ACC112 (cell line): ENCODE results near the gene LTB4R2.

Experiments
- H2AFZ ChIP-seq: fragments of 200-600 bp; sonication (generic); one replicate; pipeline ENCODE4 v1.6.0; 2017; ENCODE audit warnings: antibody characterized with exemption, low read length; ENCODE audit not compliant: unreplicated experiment
- H3K27ac ChIP-seq: fragments of 200-600 bp; sonication (generic); 2 replicates; pipeline ENCODE4 v1.5.1; 2014; ENCODE audit warnings: low read depth, mild to moderate bottlenecking, antibody characterized with exemption, low read length, moderate library complexity
- H3K27me3 ChIP-seq: fragments of 200-600 bp; sonication (generic); 2 replicates; pipeline ENCODE4 v1.6.1; 2014; ENCODE audit warnings: mild to moderate bottlenecking, antibody characterized with exemption, low read length, moderate library complexity, mixed read lengths; ENCODE audit not compliant: insufficient read depth
- H3K36me3 ChIP-seq: fragments of 200-600 bp; sonication (generic); 2 replicates; pipeline ENCODE4 v1.6.1; 2016; ENCODE audit warnings: mild to moderate bottlenecking, antibody characterized with exemption, low read length, moderate library complexity, mixed read lengths; ENCODE audit not compliant: insufficient read depth
- H3K4me1 ChIP-seq: fragments of 200-600 bp; sonication (generic); one replicate; pipeline ENCODE4 v1.6.1; 2016; ENCODE audit warnings: low read length, mixed read lengths; ENCODE audit not compliant: insufficient read depth, unreplicated experiment, control insufficient read depth
- H3K4me3 ChIP-seq: fragments of 200-600 bp; sonication (generic); 2 replicates; pipeline ENCODE4 v1.5.1; 2014; ENCODE audit warnings: mild to moderate bottlenecking, low read depth, low read length
- H3K79me2 ChIP-seq: fragments of 200-600 bp; sonication (generic); one replicate; pipeline ENCODE4 v1.6.0; 2016; ENCODE audit warnings: low read length; ENCODE audit not compliant: control insufficient read depth, unreplicated experiment, insufficient read depth

Gene LTB4R2

DNA sequence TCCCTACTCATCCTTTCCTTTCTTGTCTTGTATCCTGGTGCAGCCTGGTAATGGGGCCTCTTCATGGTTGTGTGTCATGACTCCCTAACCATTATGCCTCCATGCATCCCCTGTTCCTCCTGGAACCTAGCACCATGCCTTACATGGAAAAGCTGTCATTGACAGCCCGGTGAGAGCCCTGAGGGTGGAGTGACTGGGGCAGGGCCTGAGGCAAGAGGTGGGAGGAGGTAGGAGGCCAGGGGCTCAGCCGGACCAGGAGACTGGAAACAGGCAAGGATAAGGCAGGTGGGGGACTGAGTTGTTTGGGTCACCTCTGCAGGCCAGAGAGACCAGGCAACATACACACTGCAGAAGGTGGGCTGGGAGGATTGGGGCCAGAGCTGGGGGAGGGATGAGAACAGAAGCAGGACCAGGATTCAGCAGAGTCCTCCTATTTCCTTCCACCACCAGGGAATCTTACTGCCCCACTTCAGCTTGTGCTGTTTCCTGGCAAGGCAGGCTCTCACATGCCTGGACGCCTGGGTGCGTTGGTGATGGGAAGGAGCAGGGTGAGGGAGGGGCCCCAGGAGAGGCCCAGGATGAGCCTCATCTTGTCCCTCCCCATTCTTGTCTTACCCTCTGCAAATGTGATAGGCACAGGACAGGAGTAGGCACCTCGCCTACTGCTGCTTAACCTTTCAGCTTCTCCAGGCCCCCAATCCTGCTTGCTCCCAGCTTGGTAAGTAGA, at the start of gene LTB4R2:
Gene LTB4R2, plus strand, starts transcription at position 603 of the 727 bp plus-strand sequence. CDS start 525 bp downstream, outside the sequence.
- Histone ChIP-seq H2AFZ (no peak within 1 kb of the TSS), H3K27me3 (no peaks in the 10 kb centered on the region), H3K36me3 (peaks cover 7% of the 10 kb centered on the region), H3K27ac (no peak within 1 kb of the TSS), H3K79me2 (no peaks in the 10 kb centered on the region), H3K4me3 (peak within 1 kb of the TSS; percentile 70), H3K4me1 (peaks cover 29% of the 10 kb centered on the region)

DNA sequence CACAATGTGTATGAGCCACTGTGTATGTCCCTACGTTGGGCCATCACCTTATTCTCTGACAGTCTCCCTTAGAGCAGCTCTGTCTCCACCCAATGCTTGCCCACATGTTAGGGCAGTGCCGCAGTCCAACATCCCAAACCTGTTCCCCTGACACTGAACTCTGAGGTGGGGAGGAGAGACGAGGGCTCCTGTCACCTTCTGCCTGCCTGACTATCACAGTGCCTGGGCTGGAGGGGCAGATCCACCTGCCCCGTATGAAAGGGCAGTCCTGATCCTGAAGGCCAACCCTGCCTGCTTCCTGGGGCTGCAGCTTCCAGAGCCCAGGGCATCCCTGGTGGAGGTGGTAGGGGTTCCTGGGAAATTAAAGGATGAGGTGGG, 49.2 kb upstream of the LTB4R2 start:
- H3K27me3 ChIP-seq, result no peaks in the 10 kb centered on the region
- H3K4me3 ChIP-seq, result no peak overlapping the region

DNA sequence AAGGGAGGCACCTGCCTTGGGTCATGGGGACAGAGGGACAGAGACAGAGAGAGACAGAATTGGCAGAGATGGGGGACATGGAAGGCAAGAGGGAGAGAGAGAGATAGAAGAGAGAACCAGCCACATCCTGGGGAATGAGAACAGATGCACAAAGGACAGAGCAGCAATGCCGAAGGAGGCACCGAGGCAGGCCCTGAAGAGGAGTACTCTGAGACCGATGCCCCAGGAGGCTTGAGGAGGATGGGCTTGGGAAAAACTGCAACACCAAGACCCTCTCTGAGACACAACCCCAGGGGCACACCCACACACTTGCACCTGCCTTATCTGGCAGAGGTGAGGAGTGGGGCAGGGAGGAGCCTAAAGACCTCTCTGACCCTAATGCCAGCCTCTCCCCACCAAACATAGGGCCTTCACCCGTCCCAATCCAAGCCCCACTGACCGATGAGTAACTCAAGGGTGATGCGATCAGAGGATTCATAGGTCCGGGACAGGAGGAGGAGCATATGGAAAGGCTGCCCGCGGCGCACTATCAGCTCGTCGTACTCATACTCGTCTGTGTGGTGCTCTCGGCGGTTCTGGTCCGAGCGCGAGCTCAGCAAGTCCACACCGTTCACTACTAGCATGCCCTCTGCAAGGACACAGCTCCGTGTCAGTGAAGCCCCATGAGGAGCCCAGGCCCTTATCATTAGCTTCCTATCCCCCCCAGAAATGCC, 48.5 kb upstream of the LTB4R2 start:
- H3K4me1 ChIP-seq, result peaks cover 8% of the 10 kb centered on the region
- H3K27me3 ChIP-seq, result no peaks in the 10 kb centered on the region
- no peaks in the 10 kb centered on the region for H3K79me2 ChIP-seq
- H3K36me3 ChIP-seq, result no peaks in the 10 kb centered on the region
- H3K27ac ChIP-seq, result no peak overlapping the region
- no peak overlapping the region for H3K4me3 ChIP-seq
- H2AFZ ChIP-seq, result no peak overlapping the region

More for the DNA sequence above, 49.2 kb upstream of the LTB4R2 start:
- no peak overlapping the region for H2AFZ ChIP-seq
- peaks cover 8% of the 10 kb centered on the region for H3K4me1 ChIP-seq
- H3K36me3 ChIP-seq, result no peaks in the 10 kb centered on the region
- no peaks in the 10 kb centered on the region for H3K79me2 ChIP-seq
- no peak overlapping the region for H3K27ac ChIP-seq

- Histone ChIP-seq H3K4me1 (peaks cover 8% of the 10 kb centered on the region), H3K4me3 (no peak overlapping the region), H3K79me2 (no peaks in the 10 kb centered on the region), H3K27me3 (no peaks in the 10 kb centered on the region), H2AFZ (no peak overlapping the region), H3K36me3 (no peaks in the 10 kb centered on the region), H3K27ac (no peak overlapping the region)
Observed at GRCh38 chr14:24261969-24262327, 48.0 kb upstream of the LTB4R2 start.

- Histone ChIP-seq H3K36me3 (no peaks in the 10 kb centered on the region), H3K79me2 (no peaks in the 10 kb centered on the region), H3K4me1 (peaks cover 8% of the 10 kb centered on the region), H2AFZ (no peak within 1 kb of the TSS), H3K27me3 (no peaks in the 10 kb centered on the region), H3K4me3 (no peak within 1 kb of the TSS), H3K27ac (no peak within 1 kb of the TSS)
Observed at GRCh38 chr14:24262821-24263733, 46.9 kb upstream of the LTB4R2 start, which contains the start of gene TGM1. TGM1 (minus strand) TSS chr14:24263177; CDS start chr14:24262352, 825 bp downstream.

- Histone ChIP-seq H3K4me3 (no peak overlapping the region), H3K27ac (no peak overlapping the region), H2AFZ (no peak overlapping the region), H3K36me3 (no peaks in the 10 kb centered on the region), H3K27me3 (no peaks in the 10 kb centered on the region), H3K4me1 (peaks cover 8% of the 10 kb centered on the region), H3K79me2 (no peaks in the 10 kb centered on the region)
Observed at GRCh38 chr14:24263848-24264247, 46.1 kb upstream of the LTB4R2 start.

GRCh38 chr14:24264298-24264697, 45.6 kb upstream of the LTB4R2 start:
- Histone ChIP-seq H3K4me1 (peaks cover 3% of the 10 kb centered on the region), H3K36me3 (no peaks in the 10 kb centered on the region), H2AFZ (no peak overlapping the region), H3K79me2 (no peaks in the 10 kb centered on the region), H3K27ac (no peak overlapping the region), H3K27me3 (no peaks in the 10 kb centered on the region), H3K4me3 (no peak overlapping the region)

- no peaks in the 10 kb centered on the region for H3K4me1 ChIP-seq
- H3K27ac ChIP-seq, result no peak overlapping the region
- no peak overlapping the region for H2AFZ ChIP-seq
- H3K27me3 ChIP-seq, result no peaks in the 10 kb centered on the region
- no peaks in the 10 kb centered on the region for H3K79me2 ChIP-seq
- no peak overlapping the region for H3K4me3 ChIP-seq
- H3K36me3 ChIP-seq, result no peaks in the 10 kb centered on the region
Observed at GRCh38 chr14:24266344-24267244, 43.3 kb upstream of the LTB4R2 start.

DNA sequence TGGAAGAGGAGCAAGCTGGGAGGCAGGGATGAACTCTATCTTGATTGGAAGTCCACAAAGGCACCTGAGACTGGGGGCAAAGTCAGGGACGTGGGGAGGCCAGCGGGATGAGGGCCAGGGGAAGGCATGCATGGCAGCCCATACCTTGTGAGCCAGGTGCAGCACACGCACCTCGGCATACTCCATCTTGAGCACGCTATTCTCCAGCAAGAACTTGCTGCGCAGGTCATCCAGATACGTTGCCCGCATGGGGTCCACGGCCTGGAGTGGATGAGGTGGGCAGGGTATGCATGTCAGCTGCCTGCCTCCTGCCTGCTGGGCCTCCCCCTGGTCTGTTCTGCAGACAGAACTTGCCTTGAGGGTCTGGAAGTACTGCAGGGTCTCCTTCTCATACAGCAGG, 42.4 kb upstream of the LTB4R2 start:
- no peak overlapping the region for H3K4me3 ChIP-seq
- H2AFZ ChIP-seq, result no peak overlapping the region
- no peaks in the 10 kb centered on the region for H3K36me3 ChIP-seq
- H3K79me2 ChIP-seq, result no peaks in the 10 kb centered on the region
- no peak overlapping the region for H3K27ac ChIP-seq
- H3K4me1 ChIP-seq, result peaks cover 4% of the 10 kb centered on the region
- H3K27me3 ChIP-seq, result no peaks in the 10 kb centered on the region

- Histone ChIP-seq H3K27me3 (no peaks in the 10 kb centered on the region), H3K4me3 (no peak overlapping the region), H3K79me2 (no peaks in the 10 kb centered on the region), H3K36me3 (no peaks in the 10 kb centered on the region), H2AFZ (no peak overlapping the region), H3K27ac (no peak overlapping the region), H3K4me1 (peaks cover 4% of the 10 kb centered on the region)
Observed at GRCh38 chr14:24268225-24268624, 41.7 kb upstream of the LTB4R2 start.
